ENCODE measurements around the gene FABP2.
"Not testable (repeated sequence)": the region's sequence is repeated elsewhere in the genome, so short reads cannot be mapped to it uniquely, and the experiment has no call there.

FABP2 gene

DNA sequence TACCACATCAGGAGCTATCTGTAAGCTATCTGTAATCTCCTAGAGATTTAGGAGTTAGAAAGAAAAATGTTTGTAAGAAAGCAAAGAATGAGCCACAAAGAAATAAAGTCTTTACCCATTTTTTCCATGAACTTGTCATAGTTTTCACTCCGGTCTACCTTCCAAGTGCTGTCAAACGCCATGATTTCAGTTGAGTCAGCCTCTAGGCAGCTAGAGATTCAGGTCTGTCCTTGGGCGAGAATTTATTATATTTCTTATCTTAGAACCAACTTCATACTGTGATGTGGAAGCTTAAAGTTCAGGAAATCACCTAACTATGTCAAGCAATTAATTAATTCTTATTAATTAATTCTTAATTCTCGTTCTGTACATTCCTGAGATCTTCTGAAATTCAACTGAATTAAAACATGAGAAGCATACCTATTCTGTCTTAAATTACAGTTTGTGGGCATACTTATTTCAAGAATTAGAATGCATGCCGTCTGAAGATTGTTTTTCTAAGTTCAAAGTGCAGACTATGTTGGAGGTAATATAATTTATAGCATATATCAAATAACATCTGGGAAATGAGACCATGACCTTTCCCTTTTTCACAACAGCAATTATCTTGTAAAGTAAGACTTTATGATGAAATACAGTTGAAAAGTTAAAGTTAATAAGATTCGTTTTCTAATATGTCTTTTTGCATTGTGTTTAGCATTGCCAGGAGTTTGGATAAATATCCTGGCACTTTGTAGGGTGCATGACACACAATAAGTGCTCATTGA lies at the start of gene FABP2:
Gene FABP2, minus strand, starts transcription at position 218 of the 767 bp plus-strand sequence. Its CDS starts 36 bp downstream, at position 182.
- DNase-seq: no peak

GRCh38 chr4:119370951-119371683 lies 49.2 kb upstream of the FABP2 start:
- not testable (repeated sequence) for DNase-seq

DNA sequence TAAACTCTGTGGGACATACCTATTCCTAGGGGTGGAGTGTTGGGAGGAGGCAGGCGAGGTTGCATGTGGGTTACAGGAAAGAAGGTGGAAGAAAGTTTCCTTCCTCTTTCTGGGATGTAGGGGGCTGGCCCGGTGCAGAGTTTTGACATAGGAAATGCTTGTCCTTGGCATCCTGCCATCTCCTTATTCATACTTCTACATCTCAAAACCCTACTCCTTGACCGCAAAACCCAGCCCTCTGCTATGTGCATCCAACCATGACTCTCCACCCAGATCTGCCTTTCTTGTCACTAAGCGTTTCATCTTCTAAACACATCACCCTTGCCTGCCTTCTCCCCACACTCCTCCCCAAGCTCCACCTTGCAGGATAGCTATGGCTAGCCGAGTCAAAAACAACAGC lies 48.5 kb upstream of the FABP2 start:
- DNase-seq: peak; percentile 70

DNA sequence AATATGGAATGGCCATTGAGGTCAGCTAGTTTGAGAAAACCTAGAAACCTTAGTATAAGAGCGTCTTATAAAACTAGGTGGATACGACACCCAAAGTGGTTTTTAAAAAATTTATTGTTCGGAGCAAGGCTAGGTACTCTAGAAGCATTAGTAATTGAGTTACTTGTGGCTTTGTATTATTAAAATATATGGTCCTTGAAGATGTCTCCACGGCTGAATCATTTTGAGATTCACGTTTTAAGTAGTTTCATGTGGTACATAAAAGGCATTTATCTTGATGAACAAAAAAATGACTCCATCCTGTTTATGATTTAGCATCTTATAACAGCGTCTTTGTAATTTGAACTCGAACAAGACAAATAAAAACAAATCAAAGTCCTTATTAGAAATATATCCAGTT lies 44.9 kb upstream of the FABP2 start:
- DNase-seq: not testable (repeated sequence)

GRCh38 chr4:119364203-119364602 lies 42.3 kb upstream of the FABP2 start:
- DNase-seq: not testable (repeated sequence)

GRCh38 chr4:119363372-119363771 lies 41.4 kb upstream of the FABP2 start:
- not testable (repeated sequence) for DNase-seq

DNA sequence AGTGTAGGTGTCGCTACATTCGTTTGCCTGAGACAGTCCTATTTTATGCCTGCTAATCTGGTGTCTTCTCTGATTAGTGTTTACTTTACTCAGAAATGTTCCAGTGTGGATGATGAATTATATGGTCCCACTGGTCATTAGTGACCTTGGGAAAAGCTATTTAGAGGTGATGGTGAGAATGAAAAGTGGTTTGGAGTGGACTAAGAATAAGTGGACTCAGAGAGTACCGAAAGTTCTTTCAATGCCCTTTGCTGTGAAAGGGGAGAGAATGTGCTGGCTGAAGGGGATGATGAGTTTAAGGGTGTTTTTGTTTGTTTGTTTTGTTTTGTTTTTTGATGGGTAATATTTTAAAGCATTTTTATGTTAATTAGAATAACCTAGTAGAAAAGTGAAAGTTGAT lies 40.5 kb upstream of the FABP2 start:
- DNase-seq: not testable (repeated sequence)

DNA sequence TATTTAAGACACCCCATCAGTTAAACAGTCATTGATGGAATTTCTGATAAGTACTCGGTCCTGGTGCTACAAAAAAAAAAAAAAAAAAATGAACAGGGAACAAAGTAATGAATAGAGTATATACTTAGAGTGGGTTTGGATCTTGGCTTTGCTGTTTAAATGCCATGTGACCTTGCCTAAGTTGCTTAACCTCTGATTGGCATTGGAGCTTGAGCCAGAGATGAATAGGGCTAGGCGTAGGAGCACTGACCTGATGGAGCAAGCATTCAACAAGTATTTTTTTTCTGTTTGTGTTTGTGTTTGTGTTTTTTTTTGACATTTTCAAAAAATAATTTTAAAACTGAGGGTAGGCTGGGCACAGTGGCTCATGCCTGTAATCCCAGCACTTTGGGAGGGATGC lies 37.9 kb upstream of the FABP2 start:
- not testable (repeated sequence) for DNase-seq

GRCh38 chr4:119356796-119357195 lies 34.9 kb upstream of the FABP2 start:
- not testable (repeated sequence) for DNase-seq

GRCh38 chr4:119356041-119356440 lies 34.1 kb upstream of the FABP2 start:
- not testable (repeated sequence) for DNase-seq

DNA sequence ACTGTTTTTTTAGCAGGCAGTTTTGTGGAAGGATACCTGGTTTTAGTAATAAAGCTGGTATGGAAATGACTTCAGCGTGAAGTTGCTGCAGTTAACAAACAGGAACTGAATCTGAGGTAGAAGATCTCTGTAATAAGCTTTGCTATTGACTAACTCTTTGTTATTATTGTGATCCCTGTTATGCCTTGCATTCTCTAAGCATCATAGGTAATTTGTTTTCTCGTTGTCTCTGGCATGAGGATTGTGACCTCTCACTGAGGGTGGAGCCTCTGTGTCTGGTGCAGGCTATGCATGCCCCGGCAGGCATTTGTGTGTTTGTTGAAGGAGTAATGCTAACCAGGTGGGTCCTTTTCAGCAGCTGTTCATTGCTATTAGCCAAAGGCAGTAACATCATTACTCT lies 31.4 kb upstream of the FABP2 start:
- DNase-seq: not testable (repeated sequence)

- not testable (repeated sequence) for DNase-seq
Measured at GRCh38 chr4:119348169-119348568, 26.2 kb upstream of the FABP2 start.

DNA sequence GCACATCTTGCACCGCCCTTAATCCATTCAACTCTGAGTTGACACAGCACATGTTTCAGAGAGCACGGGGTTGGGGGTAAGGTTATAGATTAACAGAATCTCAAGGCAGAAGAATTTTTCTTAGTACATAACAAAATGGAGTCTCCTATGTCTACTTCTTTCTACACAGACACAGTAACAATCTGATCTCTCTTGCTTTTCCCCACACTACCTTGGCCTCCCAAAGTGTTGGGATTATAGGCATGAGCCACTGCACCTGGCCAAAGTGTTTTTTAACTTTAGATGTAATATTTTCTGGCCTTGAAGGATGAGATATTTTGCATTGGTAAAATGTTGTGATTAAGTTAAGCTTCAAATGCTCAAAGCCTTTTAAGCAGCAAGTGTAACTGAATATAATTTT lies 21.4 kb upstream of the FABP2 start:
- DNase-seq: not testable (repeated sequence)

DNA sequence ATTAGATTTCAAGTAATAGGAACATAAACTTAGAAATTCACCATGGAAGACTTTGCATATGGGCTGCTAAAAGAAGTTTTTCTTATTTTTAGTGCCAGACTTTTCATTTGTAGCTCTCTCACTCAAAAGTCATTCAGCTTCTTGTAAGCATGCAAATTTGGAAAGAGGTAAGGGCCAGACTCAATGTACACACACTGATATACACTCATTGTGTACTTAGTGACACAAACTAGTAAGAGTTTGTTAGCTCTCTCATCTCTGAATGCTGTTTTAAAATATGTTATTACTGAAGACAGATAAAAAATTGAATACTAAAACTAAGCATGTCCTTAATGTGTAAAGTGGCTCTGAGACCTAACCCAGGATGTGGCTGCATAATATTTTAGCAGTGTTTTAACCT lies 18.0 kb upstream of the FABP2 start:
- DNase-seq: not testable (repeated sequence)

GRCh38 chr4:119337010-119337409 lies 15.1 kb upstream of the FABP2 start:
- DNase-seq: no peak

DNA sequence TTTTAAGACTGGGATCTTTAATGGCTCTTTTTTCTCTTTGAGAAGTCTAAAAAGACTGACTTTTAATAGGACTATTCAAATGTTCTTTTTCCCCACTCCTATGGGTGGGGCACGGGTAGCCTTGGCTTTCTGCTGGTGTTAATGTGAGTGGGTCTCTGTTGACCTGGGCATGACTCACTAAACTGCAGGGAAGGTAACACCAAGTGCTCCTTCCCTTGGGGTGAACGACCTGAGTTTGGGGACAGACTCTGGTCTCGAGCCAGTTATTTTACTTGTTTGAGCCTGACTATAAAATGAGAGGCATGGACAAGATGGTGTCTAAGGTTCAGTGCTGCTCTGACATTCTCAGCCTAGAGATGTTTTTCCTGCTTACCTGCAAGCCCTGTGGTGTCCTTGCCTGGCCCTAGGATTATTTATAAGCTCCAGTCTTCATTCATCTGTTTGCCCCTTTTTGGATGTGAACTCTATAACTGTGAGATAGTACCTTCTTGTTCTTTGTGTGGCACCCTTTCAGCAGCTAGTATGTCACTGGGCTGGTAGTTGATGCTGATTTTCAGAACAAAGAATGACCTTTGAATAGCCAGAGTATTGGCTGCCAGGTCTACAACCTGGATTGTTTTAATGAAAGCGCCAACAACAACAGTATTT lies 14.5 kb upstream of the FABP2 start:
- not testable (repeated sequence) for DNase-seq

DNA sequence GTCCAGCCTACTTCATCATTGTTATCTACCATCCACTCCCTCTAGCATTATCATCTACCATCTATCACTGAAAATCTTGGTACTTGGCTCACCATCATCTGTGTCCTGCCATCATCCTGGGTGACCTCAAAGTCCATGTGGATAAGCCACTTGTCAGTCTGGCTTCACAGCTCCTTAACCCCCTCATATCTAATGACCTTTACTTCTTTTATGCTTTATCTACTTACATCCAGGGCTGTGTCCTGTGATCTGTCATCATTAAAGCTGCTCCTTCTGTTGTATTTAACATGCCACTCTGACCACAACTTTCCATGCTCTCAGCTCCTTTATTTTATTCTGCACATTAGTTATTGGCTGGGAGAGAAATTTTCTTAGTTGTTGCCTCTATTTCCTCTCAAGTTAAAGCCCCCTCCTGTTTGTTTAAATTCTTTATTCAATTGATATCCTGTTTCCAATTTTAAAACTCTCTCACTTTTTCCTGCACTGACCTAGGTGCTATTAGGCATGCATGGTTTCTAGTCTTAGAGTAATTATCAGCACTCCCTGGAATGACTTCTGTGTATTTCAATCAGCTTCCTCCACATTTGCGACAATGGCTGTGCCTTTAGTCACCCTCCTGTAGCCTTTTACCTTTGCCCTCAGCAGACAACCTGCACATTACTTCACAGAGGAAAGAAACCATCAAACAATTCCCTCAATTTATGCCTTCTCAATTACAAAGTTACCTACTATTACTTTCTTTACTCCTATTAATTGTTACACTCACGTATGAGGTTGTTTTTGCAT lies 8.1 kb upstream of the FABP2 start:
- no peak for DNase-seq

DNA sequence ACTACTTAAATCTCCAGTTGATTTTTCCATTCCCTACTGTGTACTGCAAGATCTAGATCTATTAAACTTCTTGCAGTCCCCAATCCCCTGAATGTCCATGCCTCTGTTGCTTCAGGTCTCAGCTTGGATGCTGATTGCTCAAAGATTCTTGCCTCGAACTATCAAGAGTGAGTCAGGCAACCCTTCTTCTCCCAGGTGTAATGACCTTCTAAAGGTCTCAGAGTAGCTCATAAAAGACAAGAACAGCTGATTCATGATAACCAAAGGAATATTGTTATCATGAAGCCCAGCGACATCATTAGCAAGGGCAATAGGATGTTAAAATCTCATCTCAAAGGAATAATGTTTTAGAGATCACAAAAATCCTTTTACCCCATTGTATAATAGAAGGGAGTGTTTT lies 6.8 kb upstream of the FABP2 start:
- DNase-seq: no peak

DNA sequence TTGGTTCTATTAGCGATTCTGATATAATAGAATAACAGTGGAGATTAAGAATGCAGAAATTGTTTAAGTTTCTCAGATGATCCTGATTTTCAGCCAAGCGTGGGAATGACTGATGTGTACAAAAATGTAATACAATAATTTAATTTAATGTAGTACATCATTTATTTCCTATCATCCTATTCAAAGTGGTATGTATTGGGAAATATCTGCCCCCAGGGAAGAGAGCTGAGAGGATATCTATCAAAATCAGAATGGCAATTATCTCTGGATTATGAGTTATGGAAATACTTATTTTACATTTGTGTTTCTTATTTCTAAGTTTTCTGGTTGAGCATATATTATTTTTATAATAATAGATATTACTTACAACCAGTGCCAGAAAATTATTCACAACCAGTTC lies 3.9 kb downstream of the FABP2 start:
- no peak for DNase-seq

- DNase-seq: no peak
Measured at GRCh38 chr4:119315036-119315435, 6.9 kb downstream of the FABP2 start.

- peak; percentile 46 for DNase-seq
Measured at GRCh38 chr4:119314356-119314755, 7.6 kb downstream of the FABP2 start.

DNA sequence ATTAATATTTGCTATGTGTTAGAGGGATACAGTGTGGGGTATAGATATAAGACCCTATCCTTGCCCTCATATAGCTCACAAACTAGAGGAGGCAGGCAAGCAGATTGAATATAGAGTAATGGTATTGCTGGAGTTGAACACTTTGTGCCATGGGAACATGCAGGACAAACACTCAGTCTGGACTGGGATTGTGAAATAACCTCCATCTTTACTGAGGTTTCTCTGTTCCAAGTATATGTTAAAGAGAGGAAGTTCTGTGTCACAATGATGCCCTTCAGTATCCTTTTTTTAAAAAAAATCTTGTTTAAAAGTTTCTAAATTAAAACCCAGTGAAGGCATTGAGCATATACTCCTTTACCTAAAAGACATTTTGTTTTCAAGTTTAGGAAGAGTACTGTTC lies 8.7 kb downstream of the FABP2 start:
- no peak for DNase-seq

GRCh38 chr4:119310826-119311225 lies 11.1 kb downstream of the FABP2 start:
- DNase-seq: no peak

All from CD4-positive, alpha-beta T cell treated with Interleukin-6 for 4 hours (primary cell).